Measurements from ENCODE around the gene TGFBR3. TPM values are rescaled to one million over a fixed set of nuclear protein-coding genes. Genes with fewer than 3 reads are reported as not detected.

Gene TGFBR3
- total RNA-seq, 1 experiment from 2014 or later, result 14.5 TPM

GRCh38 chr1:91703095-91703494 is 182.9 kb downstream of the TGFBR3 start:
- ChIA-PET CTCF (no interaction called here), POLR2A (no interaction called here)
- Histone ChIP-seq H3K4me3 (ENCODE audit: low read depth in 2 of 2, low read length in 2 of 2) (no peak overlapping the region), H3K27ac (ENCODE audit: low read length) (no peak overlapping the region), H3K9me3 (ENCODE audit: control insufficient read depth, insufficient read depth, low read depth, low read length) (no peaks in the 10 kb centered on the region), H3K27me3 (ENCODE audit: control insufficient read depth, insufficient read depth, low read length) (no peaks in the 10 kb centered on the region), H3K4me1 (ENCODE audit: control insufficient read depth, insufficient read depth, low read length) (no peaks in the 10 kb centered on the region; the same call in 1 of the 2 replicates), H3K36me3 (ENCODE audit: control insufficient read depth, insufficient read depth, low read length) (no peaks in the 10 kb centered on the region)
- DNase-seq (ENCODE audit: low read depth, low spot score), result no peak
- TF ChIP-seq REST (IDR thresholded peaks at IDR 0.05; ENCODE audit: insufficient read depth in 1 of 2, low read depth in 2 of 2, low read length in 1 of 2) (no peak), CTCF (IDR thresholded peaks at IDR 0.05) (no peak), SIN3A (IDR thresholded peaks at IDR 0.05; ENCODE audit: borderline replicate concordance, insufficient read depth, low read depth, low read length) (no peak), POLR2AphosphoS5 (IDR thresholded peaks at IDR 0.05; ENCODE audit: low read depth, low read length) (no peak), TCF7L2 (IDR thresholded peaks at IDR 0.05; ENCODE audit: low read depth, low read length) (no peak)
- no peak for ATAC-seq
- in situ Hi-C loops (cut with HindIII; ENCODE audit: low pct_unique_long_range_greater_than_20kb, low sequenced_read_pairs), result no loop called here
- intact Hi-C loops (cut with micrococcal nuclease; ENCODE audit: unreplicated experiment), result no loop called here
- no TSS peak for BruUV-seq (replicated peaks)

DNA sequence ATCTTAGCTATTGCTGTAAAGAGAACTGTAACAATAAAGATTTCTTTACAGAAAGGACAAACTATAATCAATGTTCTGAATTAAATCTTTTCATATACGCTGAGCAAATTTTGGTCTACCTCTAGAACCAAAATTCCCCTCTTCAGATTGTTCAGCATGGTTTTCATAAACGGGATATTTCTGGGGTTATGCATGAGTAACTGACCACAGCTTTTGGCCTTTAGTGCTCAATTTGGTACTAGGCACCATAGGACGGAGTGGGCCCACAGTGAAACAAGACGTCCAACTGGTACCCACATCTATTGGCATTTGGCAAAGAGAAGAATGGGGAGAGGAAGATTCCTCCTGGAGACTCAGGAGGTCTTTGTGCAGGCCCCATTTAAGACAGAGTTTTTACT is 184.5 kb downstream of the TGFBR3 start:
- DNase-seq (ENCODE audit: low read depth, low spot score), result no peak
- no peak for ATAC-seq
- no peak overlapping the region for H3K4me3 ChIP-seq (ENCODE audit: low read depth in 2 of 2, low read length in 2 of 2)
- H3K4me1 ChIP-seq (ENCODE audit: control insufficient read depth, insufficient read depth, low read length), result no peaks in the 10 kb centered on the region; the same call in 1 of the 2 replicates
- intact Hi-C loops (cut with micrococcal nuclease; ENCODE audit: unreplicated experiment) (no loop called here), in situ Hi-C loops (cut with HindIII; ENCODE audit: low pct_unique_long_range_greater_than_20kb, low sequenced_read_pairs) (no loop called here)
- CTCF ChIA-PET, result interaction anchor here (0.6 kb wide), 1 partner anchor 1097 kb away, joined by 3 read pairs; no protein-coding TSS in a partner anchor
- no peak overlapping the region for H3K27ac ChIP-seq (ENCODE audit: low read length)
- POLR2A ChIA-PET, result interaction anchor here (0.6 kb wide), 1 partner anchor 51 kb away, joined by 3 read pairs; no protein-coding TSS in a partner anchor
- BruUV-seq (replicated peaks), result no TSS peak
- H3K36me3 ChIP-seq (ENCODE audit: control insufficient read depth, insufficient read depth, low read length), result no peaks in the 10 kb centered on the region
- no peaks in the 10 kb centered on the region for H3K9me3 ChIP-seq (ENCODE audit: control insufficient read depth, insufficient read depth, low read depth, low read length)
- no peaks in the 10 kb centered on the region for H3K27me3 ChIP-seq (ENCODE audit: control insufficient read depth, insufficient read depth, low read length)
- no peak for TF ChIP-seq POLR2AphosphoS5 (IDR thresholded peaks at IDR 0.05; ENCODE audit: low read depth, low read length)
- TF ChIP-seq CTCF (IDR thresholded peaks at IDR 0.05), result no peak
- no peak for TF ChIP-seq SIN3A (IDR thresholded peaks at IDR 0.05; ENCODE audit: borderline replicate concordance, insufficient read depth, low read depth, low read length)
- TF ChIP-seq TCF7L2 (IDR thresholded peaks at IDR 0.05; ENCODE audit: low read depth, low read length), result no peak
- no peak for TF ChIP-seq REST (IDR thresholded peaks at IDR 0.05; ENCODE audit: insufficient read depth in 1 of 2, low read depth in 2 of 2, low read length in 1 of 2)

Data from Panc1 (cell line).